T47D (cell line): Measurements from ENCODE around the gene DCLK2.
"Not testable (repeated sequence)": the region's sequence is repeated elsewhere in the genome, so short reads cannot be mapped to it uniquely, and the experiment has no call there.

Source experiments
- DNase-seq, 2 experiments: peaks; one replicate each; pipeline versions ENCODE4 v3.0.0 to v3.0.0-alpha.2; 2011 to 2012; ENCODE audit warnings: low read depth in 1 of 2, low spot score in 1 of 2
- JUND ChIP-seq: IDR thresholded peaks from 2 replicates; pipeline ENCODE4 v1.6.1; 2012; ENCODE audit warnings: low read depth
- in situ Hi-C: cut with HindIII; loops from 2 replicates; pipeline ENCODE4 v1.10.0; 2016; ENCODE audit warnings: low sequenced_read_pairs, low pct_unique_long_range_greater_than_20kb

Gene DCLK2

DNA sequence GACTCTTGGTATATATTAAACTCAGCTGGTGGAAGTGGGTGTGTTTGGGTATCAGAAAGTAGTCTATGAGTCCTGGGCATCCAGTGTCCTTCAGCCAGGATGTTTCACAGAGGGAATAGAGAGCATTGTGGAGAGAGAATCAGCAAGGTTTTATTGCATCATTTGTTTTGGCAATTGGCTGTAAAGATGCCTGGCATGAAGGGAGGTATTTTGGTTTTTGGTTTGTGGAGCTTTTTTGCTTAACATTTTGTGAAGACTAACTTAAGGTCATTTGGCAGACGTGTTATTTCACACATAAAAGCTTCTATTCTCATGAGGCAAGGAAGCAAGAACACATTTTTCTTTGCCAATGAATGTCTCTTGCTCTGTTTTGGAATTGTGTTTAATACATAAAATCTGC lies 71.1 kb downstream of the DCLK2 start:
- TF ChIP-seq JUND: no peak
- DNase-seq: no peak
- in situ Hi-C loops: no loop called here

GRCh38 chr4:150150629-150151062 lies 72.4 kb downstream of the DCLK2 start:
- in situ Hi-C loops: no loop called here
- no peak for TF ChIP-seq JUND
- DNase-seq: no peak

- no peak for TF ChIP-seq JUND
- DNase-seq: no peak
- in situ Hi-C loops: no loop called here
Observed at GRCh38 chr4:150152766-150153165, 74.5 kb downstream of the DCLK2 start.

DNA sequence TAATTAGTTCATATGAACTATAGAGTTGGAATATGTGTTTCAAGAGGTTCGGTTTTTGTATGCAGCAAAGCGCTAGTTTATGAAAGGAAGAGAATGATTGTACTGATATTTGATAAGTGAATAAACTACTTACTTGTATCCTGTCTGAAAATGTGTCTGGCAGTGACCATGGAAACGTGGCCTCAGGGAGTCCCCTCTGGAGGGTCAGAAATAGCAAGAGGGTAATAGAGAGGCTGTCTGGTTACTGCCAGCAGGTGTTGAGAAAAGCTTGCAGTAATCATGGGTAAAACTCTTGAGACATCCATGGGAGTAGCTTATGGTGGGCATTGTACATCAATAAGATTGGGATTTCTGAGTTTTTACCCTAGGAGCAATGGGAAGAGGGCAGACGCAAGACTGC lies 77.1 kb downstream of the DCLK2 start:
- in situ Hi-C loops: no loop called here
- TF ChIP-seq JUND: no peak
- DNase-seq: no peak

DNA sequence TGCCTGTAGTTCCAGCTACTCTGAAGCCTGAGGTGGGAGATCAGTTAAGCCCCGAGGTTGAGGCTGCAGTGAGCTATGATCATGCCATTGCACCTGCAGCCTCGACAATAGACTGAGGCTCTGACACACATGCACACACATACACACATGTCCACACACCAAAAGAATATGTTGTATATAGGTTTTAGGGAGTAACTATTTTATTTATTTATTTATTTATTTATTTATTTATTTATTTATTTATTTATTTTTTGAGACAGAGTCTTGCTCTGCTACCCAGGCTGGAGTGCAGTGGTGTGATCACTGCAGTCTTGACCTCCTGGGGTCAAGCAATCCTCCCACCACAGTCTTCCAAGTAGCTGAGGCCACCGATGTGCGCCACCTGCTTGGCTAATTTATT lies 78.3 kb downstream of the DCLK2 start:
- in situ Hi-C loops: no loop called here
- no peak for TF ChIP-seq JUND
- DNase-seq: no peak

- in situ Hi-C loops: no loop called here
- no peak for DNase-seq
- TF ChIP-seq JUND: no peak
Observed at GRCh38 chr4:150158041-150158440, 79.8 kb downstream of the DCLK2 start.

DNA sequence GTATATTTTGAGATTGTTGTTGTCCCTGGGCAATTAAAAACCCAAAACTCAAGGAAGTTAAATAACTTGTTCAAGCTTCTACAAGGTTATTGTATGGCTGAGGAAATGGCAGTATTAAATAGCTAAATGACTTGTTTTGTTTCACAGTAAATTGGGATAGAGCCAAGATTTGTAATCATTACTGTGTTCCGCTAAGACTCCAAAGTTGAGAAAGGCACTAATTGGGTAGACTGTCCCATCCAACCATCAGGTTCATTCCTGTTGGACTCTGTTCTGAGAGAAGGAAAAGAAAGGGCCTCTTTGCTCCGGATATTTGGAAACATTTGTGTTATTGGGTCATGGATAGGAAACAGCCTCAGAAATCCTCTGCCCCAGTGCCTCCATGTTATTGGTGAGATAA lies 82.2 kb downstream of the DCLK2 start:
- DNase-seq: no peak
- in situ Hi-C loops: no loop called here
- TF ChIP-seq JUND: no peak

- in situ Hi-C loops: no loop called here
- no peak for DNase-seq
- TF ChIP-seq JUND: no peak
Observed at GRCh38 chr4:150161109-150161508, 82.9 kb downstream of the DCLK2 start.

DNA sequence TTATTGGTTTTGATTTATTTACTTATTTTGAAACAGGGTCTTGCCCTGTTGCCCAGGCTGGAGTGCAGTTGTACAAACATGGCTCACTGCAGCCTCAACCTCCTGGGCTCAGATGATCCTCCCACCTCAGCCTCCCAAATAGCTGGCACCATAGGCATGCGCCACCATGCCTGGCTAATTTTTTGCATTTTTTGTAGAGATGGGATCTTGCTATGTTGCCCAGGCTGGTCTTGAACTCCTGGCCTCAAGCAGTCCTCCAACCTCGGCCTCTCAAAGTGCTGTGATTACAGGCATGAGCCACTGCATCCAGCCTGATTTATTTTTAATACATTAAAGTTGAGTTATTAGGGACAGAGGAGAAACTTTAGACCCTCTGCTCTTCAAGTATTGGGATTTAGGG lies 83.8 kb downstream of the DCLK2 start:
- in situ Hi-C loops, DNase-seq: not testable (repeated sequence)

- DNase-seq: no peak
- no peak for TF ChIP-seq JUND
- in situ Hi-C loops: no loop called here
Observed at GRCh38 chr4:150164055-150164454, 85.8 kb downstream of the DCLK2 start.

DNA sequence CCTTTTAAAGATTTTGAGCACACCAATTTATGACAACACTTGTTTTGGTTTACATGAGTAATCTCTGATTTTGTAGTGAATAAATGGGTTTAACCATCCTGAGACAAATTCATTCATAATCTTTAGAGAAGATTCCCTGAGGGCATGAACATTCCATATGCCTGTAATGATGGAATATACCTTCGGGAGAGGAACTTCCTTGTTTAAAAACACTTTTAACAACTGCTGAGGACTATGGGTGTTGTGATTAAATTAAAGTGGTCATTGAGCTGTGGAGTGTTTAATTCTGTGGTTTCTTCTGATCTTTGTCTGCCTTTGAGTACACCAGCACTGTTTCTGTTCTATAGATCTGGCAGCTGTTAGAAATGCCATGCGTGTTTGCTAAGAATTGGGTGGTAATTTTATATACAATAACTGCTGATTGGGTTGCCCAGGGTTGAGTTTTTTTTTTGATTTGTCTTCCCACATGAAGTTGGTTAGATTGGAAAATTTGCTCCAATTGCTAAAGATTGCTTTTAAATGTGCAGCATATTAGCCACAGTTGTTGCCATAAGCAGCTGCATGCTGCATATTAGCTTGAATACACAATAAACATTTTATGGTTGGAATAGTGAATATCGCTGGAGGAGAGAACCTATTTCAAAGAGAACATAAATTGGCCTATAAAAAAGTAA lies 86.8 kb downstream of the DCLK2 start:
- peak; percentile 33; the same call in 1 of the 2 replicates for TF ChIP-seq JUND
- peak; percentile 16 to 55 for DNase-seq
- in situ Hi-C loops: no loop called here

DNA sequence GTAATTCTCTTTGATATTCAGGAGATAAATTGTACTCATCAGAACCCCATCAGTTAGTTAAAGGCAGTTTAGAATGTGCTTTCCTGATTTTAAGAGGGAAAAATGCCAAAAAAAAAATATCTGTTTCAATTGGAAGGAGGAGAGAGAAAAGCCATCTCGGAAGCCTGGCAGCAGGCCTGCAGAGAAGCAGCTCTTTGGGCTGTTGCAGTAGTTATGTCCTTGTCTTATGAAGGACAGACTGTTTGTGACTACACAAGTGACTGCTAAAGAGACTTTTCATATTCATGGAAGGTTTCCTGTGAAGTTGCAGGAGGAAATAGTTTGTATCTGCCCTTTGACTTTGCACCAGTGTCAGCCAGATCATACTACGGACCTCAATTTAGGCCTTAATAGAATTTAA lies 88.8 kb downstream of the DCLK2 start:
- DNase-seq: no peak
- in situ Hi-C loops: no loop called here
- no peak for TF ChIP-seq JUND

DNA sequence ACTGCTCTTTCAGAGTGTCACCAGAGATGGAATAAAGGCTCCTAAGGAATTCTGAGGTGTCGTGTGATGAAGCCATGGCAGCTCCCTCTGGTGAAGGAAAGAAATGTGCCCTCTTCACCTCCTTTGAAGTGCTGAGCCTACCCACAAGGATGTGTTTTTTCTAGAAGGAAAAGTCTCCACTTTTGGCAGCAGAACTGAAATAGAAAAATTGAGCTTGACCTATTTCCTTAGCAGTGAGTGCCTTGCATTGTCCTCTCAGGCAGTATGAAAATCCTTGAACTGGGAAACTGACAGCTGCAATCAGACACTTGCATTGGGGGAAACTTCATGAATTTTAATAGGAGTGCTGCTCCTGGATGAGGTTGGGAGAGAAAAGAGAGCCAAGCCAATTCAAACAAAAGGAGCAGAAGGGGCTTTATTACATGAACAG lies 95.2 kb downstream of the DCLK2 start:
- in situ Hi-C loops: no loop called here
- TF ChIP-seq JUND: no peak
- DNase-seq: no peak

DNA sequence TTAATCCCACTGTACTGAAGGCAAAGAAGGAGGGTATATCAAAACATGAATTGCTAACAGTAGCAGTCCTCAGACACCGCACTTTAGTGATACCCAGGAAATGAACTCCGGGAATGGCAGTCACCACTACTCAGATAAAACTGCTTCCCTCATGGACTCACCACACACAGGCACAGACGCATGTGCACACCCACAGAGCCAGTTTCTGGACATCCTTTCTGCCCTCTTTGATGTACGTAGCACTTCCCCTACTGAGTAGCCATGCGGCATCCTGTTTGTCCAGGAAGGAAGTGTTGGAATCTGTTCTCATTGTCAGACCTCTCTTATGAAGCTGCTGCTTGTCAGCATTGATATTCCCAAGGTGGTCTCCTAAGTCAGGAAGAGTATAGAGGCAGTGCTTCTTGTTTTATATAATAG lies 95.7 kb downstream of the DCLK2 start:
- TF ChIP-seq JUND: no peak
- in situ Hi-C loops: no loop called here
- no peak for DNase-seq

- in situ Hi-C loops: no loop called here
- no peak for DNase-seq
- TF ChIP-seq JUND: no peak
Observed at GRCh38 chr4:150176547-150176946, 98.3 kb downstream of the DCLK2 start.
